ENCODE data around the gene EHD1. TPM values are rescaled to one million over a fixed set of nuclear protein-coding genes. Genes with fewer than 3 reads are reported as not detected.
A peak's percentile ranks its signal among the peaks of the same experiment; 100 is the strongest.

EHD1 gene
- total and polyA plus RNA-seq, 2 of the 4 experiments (the other 2 are of a cell fraction): 107 to 209 TPM

DNA sequence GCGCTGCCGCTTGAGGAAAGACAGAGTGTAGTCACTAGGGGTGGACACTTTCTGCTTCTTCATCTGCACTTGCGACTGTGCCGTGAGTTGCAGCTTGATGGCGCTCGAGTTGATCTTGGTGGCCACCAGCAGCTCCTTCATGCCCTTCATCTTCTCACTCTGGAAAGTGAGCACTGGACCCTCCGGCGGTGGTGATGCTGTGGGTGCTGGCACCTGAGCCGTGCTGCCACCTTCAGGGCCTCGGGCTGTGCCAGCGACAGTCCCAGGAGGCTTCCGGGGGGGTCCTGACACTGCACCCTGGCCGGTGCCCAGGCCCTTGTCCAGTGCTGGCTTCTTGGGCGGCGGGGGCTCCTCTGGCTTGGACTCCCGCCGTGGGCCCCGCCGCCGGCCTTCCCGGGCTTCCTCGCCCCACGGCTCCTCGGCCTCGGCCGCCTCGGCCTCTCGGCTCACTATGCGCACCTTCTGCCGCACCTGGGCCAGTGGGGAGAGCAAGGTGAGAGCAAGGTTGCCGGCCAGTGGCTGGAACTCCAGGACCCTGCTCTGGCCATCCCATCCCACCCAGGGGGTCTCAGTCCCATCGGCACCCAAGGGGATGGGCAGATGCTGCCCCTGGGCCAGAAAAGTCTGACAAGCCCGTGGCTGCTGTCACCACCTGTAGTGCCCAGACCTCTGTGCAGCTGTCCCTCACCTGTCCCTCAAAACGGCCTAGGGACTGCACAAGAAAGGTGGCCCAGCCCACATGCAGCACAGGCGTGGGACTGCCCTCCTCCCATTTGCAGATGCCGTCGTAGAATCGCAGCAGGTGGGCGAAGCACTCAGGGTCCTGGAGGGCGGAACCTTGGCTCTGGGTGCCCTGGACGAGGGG lies 73.8 kb downstream of the EHD1 start:
- peaks cover 4 to 40% of the 10 kb centered on the region in 2 experiments; a peak in 3 of 4 replicates for H3K79me1 ChIP-seq (ENCODE audit: low read depth in 1 of 2, low read length in 2 of 2)
- no peak overlapping the region for H3K4me2 ChIP-seq (ENCODE audit: low read depth, low read length)
- DNase-seq (no peak), ATAC-seq (ENCODE audit: low read depth) (no peak)
- no peaks in the 10 kb centered on the region for H4K20me1 ChIP-seq (ENCODE audit: insufficient read depth, low read length)
- H3K14ac ChIP-seq (replicated peaks; ENCODE audit: low read depth, low read length): no peak overlapping the region
- dilution Hi-C loops (cut with HindIII; ENCODE audit: low sequenced_read_pairs, unreplicated experiment): no loop called here
- intact Hi-C loops (cut with micrococcal nuclease): no loop called here
- no peak overlapping the region for H2AK5ac ChIP-seq (ENCODE audit: low read depth, low read length)
- H4K8ac ChIP-seq (ENCODE audit: low read depth in 2 of 2, low read length in 2 of 2): no peak overlapping the region
- no peak overlapping the region for H2AFZ ChIP-seq (replicated peaks; ENCODE audit: low read length, poor library complexity)
- TF ChIP-seq BHLHE40 (IDR thresholded peaks at IDR 0.05; ENCODE audit: low read depth, low read length): no peak
- TF ChIP-seq ELK1 (IDR thresholded peaks at IDR 0.05; ENCODE audit: borderline replicate concordance, low read depth, low read length): no peak
- no peak for TF ChIP-seq RAD21 (IDR thresholded peaks at IDR 0.05; ENCODE audit: low read length)
- no peak for TF ChIP-seq RFX5 (IDR thresholded peaks at IDR 0.05; ENCODE audit: low read depth, low read length)
- TF ChIP-seq CTCF (conservative IDR thresholded peaks at IDR 0.05; ENCODE audit: low read depth, low read length): no peak
- no peak for TF ChIP-seq POLR2A (IDR thresholded peaks at IDR 0.05; ENCODE audit: low read depth, low read length)
- no peak for TF ChIP-seq MAZ (IDR thresholded peaks at IDR 0.05; ENCODE audit: borderline replicate concordance, low read depth, low read length)
- TF ChIP-seq RCOR1 (IDR thresholded peaks at IDR 0.05; ENCODE audit: insufficient replicate concordance, low read length): no peak
- TF ChIP-seq CEBPB (IDR thresholded peaks at IDR 0.05; ENCODE audit: low read depth, low read length): no peak
- no peak for TF ChIP-seq MXI1 (IDR thresholded peaks at IDR 0.05; ENCODE audit: borderline replicate concordance, low read depth, low read length)
- no peak for TF ChIP-seq USF2 (IDR thresholded peaks at IDR 0.05; ENCODE audit: low read depth, low read length)
- TF ChIP-seq FOS (IDR thresholded peaks at IDR 0.05; ENCODE audit: low read depth, low read length): no peak
- in situ Hi-C loops (cut with MboI; ENCODE audit: low sequenced_read_pairs): no loop called here
- H4K91ac ChIP-seq (ENCODE audit: insufficient read depth, low read depth, low read length): no peak overlapping the region
- H3K4me1 ChIP-seq (ENCODE audit: control insufficient read depth, insufficient read depth, low read length): peaks cover 14% of the 10 kb centered on the region
- H4K5ac ChIP-seq (ENCODE audit: low read depth, low read length): no peak overlapping the region
- no peak overlapping the region for H2BK5ac ChIP-seq (ENCODE audit: low read depth, low read length, poor library complexity, severe bottlenecking)
- H3K9me3 ChIP-seq (ENCODE audit: control insufficient read depth, insufficient read depth, low read length): no peaks in the 10 kb centered on the region
- H3K9ac ChIP-seq (ENCODE audit: low read depth, low read length): no peak overlapping the region
- peaks cover 21% of the 10 kb centered on the region for H3K9me1 ChIP-seq (ENCODE audit: insufficient read depth, low read length)
- POLR2A ChIA-PET (ENCODE audit: unreplicated experiment): no interaction called here
- no peak overlapping the region for H2BK20ac ChIP-seq (ENCODE audit: low read depth, low read length)
- no peak overlapping the region for H3K23ac ChIP-seq (ENCODE audit: low read depth, low read length)
- H3K36me3 ChIP-seq (ENCODE audit: control insufficient read depth, insufficient read depth, low read length): peaks cover 27% of the 10 kb centered on the region
- no peak overlapping the region for H2BK120ac ChIP-seq (ENCODE audit: low read depth, low read length)
- no peaks in the 10 kb centered on the region for H3K27me3 ChIP-seq (ENCODE audit: control insufficient read depth, insufficient read depth, low read length)
- no peak overlapping the region for H3K27ac ChIP-seq (ENCODE audit: insufficient read depth, low read length)
- BruUV-seq (replicated peaks): no TSS peak
- H2BK15ac ChIP-seq (ENCODE audit: low read depth, low read length): no peak overlapping the region
- WGBS, 2 experiments (ENCODE audit: extremely low coverage in 2 of 2, insufficient read length in 1 of 2): 94% methylated on average over 16 of the region's 41 CpGs; no CpG with 5 or more reads in 1 of the 2 experiments
- peak overlapping the region; percentile 52 for H2AK9ac ChIP-seq (replicated peaks; ENCODE audit: low read depth, low read length, poor library complexity)
- H3K56ac ChIP-seq (ENCODE audit: extremely low read depth, insufficient read depth, low read length): no peak overlapping the region
- no peak overlapping the region for H3K18ac ChIP-seq (ENCODE audit: low read depth, low read length)
- H3K4me3 ChIP-seq (ENCODE audit: insufficient read depth, low read depth, low read length): no peak overlapping the region
- CTCF ChIA-PET: interaction anchor here (0.6 to 1.0 kb wide), 2 partner anchors 22 to 552 kb away, joined by 3 to 6 read pairs; no protein-coding TSS in a partner anchor
- H3K4ac ChIP-seq (ENCODE audit: low read depth, low read length): no peak overlapping the region

All from IMR-90 (cell line).